ENCODE data around the gene SKP1.

DNA sequence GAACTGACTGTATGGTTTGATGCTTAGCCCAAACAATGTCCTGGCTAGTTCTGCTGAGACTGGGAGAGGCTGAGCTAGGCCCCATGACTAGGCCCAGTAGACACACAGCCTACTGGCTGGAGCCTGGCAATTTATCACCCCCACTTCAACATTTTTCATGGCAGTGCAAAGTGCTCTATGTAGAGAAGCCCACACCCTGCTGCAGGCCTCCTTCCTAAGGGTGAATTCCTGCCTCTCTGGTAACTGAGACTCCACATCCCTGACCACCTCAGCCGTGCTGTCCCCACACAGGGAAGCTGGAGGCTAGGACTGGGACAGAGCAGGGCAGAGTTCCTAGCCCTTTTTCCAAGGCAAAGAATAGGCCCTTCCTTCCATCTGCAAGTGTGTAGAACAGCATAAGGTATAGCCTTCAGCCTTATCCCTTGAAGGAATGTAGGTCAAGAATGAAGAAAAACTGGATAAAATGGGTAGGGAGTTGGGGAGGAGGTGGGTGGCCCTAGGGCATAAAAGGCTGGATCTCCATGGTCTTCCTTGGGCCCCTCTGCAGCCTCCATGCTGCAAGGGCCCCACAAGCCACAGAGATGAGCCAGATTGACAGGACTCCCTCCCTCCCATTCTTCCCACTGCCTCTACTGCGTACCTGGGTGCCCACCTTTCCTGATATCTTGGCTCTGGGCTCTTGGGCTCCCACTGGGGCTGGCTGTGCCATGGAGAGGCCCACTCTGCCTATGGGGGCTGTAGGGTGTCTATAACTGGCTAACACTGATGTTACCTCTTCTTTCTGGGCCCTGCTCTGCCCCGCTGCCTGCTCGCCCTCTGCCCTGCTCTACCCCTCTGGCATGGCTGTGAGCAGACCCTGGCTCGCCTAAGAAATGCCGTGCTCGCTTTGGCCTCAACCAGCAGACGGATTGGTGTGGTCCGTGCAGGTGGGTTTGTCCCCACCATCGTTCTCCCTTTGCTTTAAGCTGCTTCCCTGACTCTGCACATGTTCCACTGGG is 32.5 kb downstream of the SKP1 start:
- TF ChIP-seq, protein P1, sequence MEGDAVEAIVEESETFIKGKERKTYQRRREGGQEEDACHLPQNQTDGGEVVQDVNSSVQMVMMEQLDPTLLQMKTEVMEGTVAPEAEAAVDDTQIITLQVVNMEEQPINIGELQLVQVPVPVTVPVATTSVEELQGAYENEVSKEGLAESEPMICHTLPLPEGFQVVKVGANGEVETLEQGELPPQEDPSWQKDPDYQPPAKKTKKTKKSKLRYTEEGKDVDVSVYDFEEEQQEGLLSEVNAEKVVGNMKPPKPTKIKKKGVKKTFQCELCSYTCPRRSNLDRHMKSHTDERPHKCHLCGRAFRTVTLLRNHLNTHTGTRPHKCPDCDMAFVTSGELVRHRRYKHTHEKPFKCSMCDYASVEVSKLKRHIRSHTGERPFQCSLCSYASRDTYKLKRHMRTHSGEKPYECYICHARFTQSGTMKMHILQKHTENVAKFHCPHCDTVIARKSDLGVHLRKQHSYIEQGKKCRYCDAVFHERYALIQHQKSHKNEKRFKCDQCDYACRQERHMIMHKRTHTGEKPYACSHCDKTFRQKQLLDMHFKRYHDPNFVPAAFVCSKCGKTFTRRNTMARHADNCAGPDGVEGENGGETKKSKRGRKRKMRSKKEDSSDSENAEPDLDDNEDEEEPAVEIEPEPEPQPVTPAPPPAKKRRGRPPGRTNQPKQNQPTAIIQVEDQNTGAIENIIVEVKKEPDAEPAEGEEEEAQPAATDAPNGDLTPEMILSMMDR (IDR thresholded peaks at IDR 0.05) = no peak
- TF ChIP-seq POLR2A (IDR thresholded peaks at IDR 0.05) (no peak), POLR2AphosphoS5 (IDR thresholded peaks at IDR 0.05) (no peak)

All from transverse colon (tissue), 4 donors.